Activated CD4-positive, alpha-beta memory T cell treated with anti-CD3 and anti-CD28 coated beads for 36 hours (primary cell): ENCODE measurements around the gene GOLGA8J. TPM values are rescaled to one million over a fixed set of nuclear protein-coding genes. Genes with fewer than 3 reads are reported as not detected.
"Not testable (repeated sequence)": the region's sequence is repeated elsewhere in the genome, so short reads cannot be mapped to it uniquely, and the experiment has no call there.

Experiments used
- CTCF ChIA-PET: fragments of 350-600 bp; sonication (Branson Sonifier 250); formaldehyde crosslinking; loops from one replicate; lab custom pipeline; 2021; ENCODE audit warnings: antibody characterized with exemption, inconsistent platforms; lab: Charles Lee
- POLR2A ChIA-PET: fragments of 350-600 bp; sonication (Branson Sonifier 250); formaldehyde crosslinking; loops from one replicate; lab custom pipeline; 2021; ENCODE audit warnings: antibody characterized with exemption; lab: Charles Lee
- DNase-seq: peaks from one replicate; pipeline ENCODE4 v3.0.0-alpha.2; 2020
- H3K27ac Mint-ChIP-seq: one replicate; pipeline ENCODE4 v1.8.0; 2021; ENCODE audit warnings: mixed read lengths
- H3K27me3 Mint-ChIP-seq: one replicate; pipeline ENCODE4 v1.8.0; 2021; ENCODE audit warnings: mixed read lengths
- H3K36me3 Mint-ChIP-seq: one replicate; pipeline ENCODE4 v1.8.0; 2021; ENCODE audit warnings: mixed read lengths
- H3K4me1 Mint-ChIP-seq: one replicate; pipeline ENCODE4 v1.8.0; 2021; ENCODE audit warnings: low read depth, mixed read lengths
- H3K4me3 Mint-ChIP-seq: one replicate; pipeline ENCODE4 v1.8.0; 2021; ENCODE audit warnings: mild to moderate bottlenecking, mixed read lengths
- H3K9me3 Mint-ChIP-seq: one replicate; pipeline ENCODE4 v1.8.0; 2021; ENCODE audit warnings: mixed read lengths
- intact Hi-C: fragments of 100-400 bp; cut with micrococcal nuclease; formaldehyde crosslinking; loops from one replicate; pipeline ENCODE4 v1.15.1; 2023
- total RNA-seq, 2 experiments: library from RNA; stranded (reverse); gene quantifications; one replicate each; pipeline ENCODE4 v1.2.3, GENCODE V29; 2021

The GOLGA8J gene
- total RNA-seq, 2 experiments from 2014 or later, result not detected

GRCh38 chr15:30055604-30056003 lies 27.2 kb upstream of the GOLGA8J start:
- H3K27me3 Mint-ChIP-seq, result peaks cover 16% of the 10 kb centered on the region
- no peaks in the 10 kb centered on the region for H3K9me3 Mint-ChIP-seq
- no peaks in the 10 kb centered on the region for H3K4me1 Mint-ChIP-seq
- CTCF ChIA-PET, result no interaction called here
- POLR2A ChIA-PET, result no interaction called here
- intact Hi-C loops, result no loop called here
- no peak overlapping the region for H3K27ac Mint-ChIP-seq
- no peak overlapping the region for H3K4me3 Mint-ChIP-seq
- no peaks in the 10 kb centered on the region for H3K36me3 Mint-ChIP-seq
- DNase-seq, result no peak

DNA sequence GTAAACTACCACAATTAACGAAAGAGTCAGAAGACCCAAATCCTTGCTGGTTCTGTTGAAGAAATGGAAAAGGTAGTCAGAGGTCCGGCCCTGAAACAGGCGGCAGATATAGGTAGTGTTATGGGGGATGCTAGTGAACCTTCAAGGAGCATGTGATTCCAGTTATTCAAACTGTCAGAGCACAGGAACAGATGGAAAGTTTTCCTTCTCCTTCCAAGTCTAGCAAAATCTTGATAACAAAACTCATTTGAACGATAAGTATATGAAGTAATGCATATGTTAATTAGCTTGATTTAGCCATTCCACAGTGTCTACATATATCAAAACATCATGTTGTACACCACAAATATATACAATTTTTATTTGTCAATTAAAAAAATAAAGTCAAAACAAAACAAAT lies 26.6 kb upstream of the GOLGA8J start:
- no peak for DNase-seq
- intact Hi-C loops, result no loop called here
- ChIA-PET POLR2A (no interaction called here), CTCF (no interaction called here)
- Mint-ChIP-seq H3K36me3 (no peaks in the 10 kb centered on the region), H3K4me3 (no peak overlapping the region), H3K9me3 (no peaks in the 10 kb centered on the region), H3K4me1 (no peaks in the 10 kb centered on the region), H3K27me3 (peaks cover 16% of the 10 kb centered on the region), H3K27ac (no peak overlapping the region)

DNA sequence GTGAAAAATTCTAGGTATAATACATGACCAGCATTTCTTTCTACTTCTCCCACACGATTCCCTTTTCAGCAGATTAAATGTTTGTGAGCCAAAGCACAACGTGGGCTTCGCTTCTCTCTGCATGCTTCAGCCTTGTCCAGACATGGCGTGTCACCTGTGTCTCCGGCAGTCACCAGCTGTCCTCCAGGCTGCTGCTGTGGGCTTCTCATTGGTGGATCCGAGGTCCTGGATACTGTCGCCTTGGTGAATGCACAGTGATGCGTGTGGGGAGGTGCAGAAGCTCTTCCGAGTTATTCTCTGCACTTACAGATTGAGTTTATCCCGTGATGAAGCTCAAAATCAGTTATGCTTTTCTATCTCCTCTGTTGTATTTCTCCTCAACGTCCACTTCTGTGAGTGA lies 23.0 kb upstream of the GOLGA8J start:
- intact Hi-C loops, result no loop called here
- no peaks in the 10 kb centered on the region for H3K4me1 Mint-ChIP-seq

DNA sequence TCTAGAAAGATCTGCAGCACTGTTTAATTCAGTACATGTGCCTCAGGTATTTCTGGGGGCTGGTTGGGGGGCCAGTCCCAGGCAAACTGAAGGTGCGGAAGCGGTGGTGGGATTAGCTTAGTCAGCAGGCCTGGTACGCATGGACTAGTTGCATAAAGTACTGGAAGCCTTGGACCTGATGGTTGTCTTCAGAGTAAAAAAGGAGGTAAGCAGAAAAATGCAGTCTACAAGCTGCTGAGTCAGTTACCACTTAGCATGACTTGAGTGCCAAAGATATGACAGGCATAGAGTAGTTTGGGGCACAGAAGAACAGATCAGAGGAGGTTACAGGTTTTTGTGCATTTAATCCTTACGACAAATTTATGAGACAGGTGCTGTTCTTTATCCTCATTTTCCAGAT lies 19.9 kb upstream of the GOLGA8J start:
- peaks cover 2% of the 10 kb centered on the region for H3K27me3 Mint-ChIP-seq
- no peak overlapping the region for H3K27ac Mint-ChIP-seq
- intact Hi-C loops, result no loop called here
- no peak for DNase-seq
- no peaks in the 10 kb centered on the region for H3K4me1 Mint-ChIP-seq
- H3K36me3 Mint-ChIP-seq, result no peaks in the 10 kb centered on the region
- ChIA-PET POLR2A (no interaction called here), CTCF (no interaction called here)
- no peak overlapping the region for H3K4me3 Mint-ChIP-seq
- peaks cover under 1% of the 10 kb centered on the region for H3K9me3 Mint-ChIP-seq

More for the DNA sequence above, 23.0 kb upstream of the GOLGA8J start:
- Mint-ChIP-seq H3K9me3 (no peaks in the 10 kb centered on the region), H3K36me3 (no peaks in the 10 kb centered on the region), H3K27me3 (peaks cover 2% of the 10 kb centered on the region), H3K4me3 (no peak overlapping the region), H3K27ac (no peak overlapping the region)
- ChIA-PET POLR2A (no interaction called here), CTCF (no interaction called here)
- no peak for DNase-seq

DNA sequence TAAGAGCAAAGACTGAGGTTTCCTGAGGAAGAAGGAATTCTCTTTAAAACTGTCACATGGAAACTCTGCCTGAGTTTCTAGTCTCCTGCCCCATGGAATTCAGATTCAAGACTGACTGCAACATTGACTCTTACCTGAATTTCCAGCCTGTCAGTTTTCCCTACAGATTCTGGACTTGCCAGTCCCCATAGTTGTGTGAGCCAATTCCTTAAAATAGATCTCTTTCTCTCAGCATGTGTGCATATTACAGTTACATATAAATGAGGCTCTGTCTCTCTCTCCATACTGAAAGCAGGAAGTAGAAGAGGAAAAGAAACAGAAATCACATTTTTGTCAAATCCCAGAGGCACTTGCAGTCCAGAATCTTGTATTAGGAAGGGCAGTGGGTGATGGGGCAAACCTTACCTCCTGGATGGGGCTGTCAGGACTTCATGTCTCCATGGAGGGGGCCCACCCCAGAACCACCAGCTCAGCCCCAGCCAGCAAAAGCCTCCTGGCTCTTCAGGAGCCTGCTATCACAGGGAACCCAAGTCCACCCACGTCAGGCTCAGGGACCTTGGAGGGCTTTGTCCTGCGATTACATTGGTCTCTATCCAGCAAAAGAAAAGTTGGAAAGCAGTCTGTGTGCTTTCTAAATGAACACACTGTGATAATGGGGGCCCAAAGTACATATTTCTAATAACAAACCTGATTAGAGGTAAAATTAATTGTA lies 18.8 kb upstream of the GOLGA8J start:
- Mint-ChIP-seq H3K4me1 (no peaks in the 10 kb centered on the region), H3K9me3 (peaks cover 3% of the 10 kb centered on the region), H3K36me3 (no peaks in the 10 kb centered on the region), H3K4me3 (no peak overlapping the region), H3K27ac (no peak overlapping the region), H3K27me3 (peaks cover 4% of the 10 kb centered on the region)
- DNase-seq, result no peak
- intact Hi-C loops, result no loop called here
- ChIA-PET POLR2A (no interaction called here), CTCF (no interaction called here)

- Mint-ChIP-seq H3K4me1 (no peaks in the 10 kb centered on the region), H3K36me3 (no peaks in the 10 kb centered on the region), H3K9me3 (peaks cover 3% of the 10 kb centered on the region), H3K27me3 (peaks cover 3% of the 10 kb centered on the region), H3K27ac (no peak overlapping the region), H3K4me3 (no peak overlapping the region)
- CTCF ChIA-PET, result no interaction called here
- intact Hi-C loops, result no loop called here
- POLR2A ChIA-PET, result no interaction called here
- DNase-seq, result no peak
Observed at GRCh38 chr15:30065025-30065801, 17.5 kb upstream of the GOLGA8J start.

DNA sequence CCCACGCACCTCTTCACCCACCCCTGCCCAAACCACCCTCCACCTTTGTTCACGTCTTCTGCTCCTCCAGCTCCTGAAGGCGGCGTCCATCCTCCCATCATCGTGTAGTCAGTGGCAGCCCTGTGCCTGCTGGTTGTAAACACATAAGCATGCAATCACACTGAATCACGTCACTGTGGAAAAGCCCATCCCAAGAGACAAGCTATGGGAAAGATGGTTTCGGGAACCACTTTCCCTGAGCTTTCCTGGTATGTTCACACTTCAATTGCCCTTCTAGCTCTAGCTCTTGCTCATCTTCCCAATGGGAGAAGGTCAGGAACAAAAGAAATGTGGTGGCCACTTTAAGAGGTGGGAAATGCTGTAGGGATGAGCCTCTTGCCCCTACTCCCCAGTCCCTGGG lies 14.4 kb upstream of the GOLGA8J start:
- Mint-ChIP-seq H3K4me1 (no peaks in the 10 kb centered on the region), H3K27ac (no peak overlapping the region), H3K27me3 (peaks cover 2% of the 10 kb centered on the region), H3K36me3 (no peaks in the 10 kb centered on the region), H3K4me3 (no peak overlapping the region), H3K9me3 (peaks cover 3% of the 10 kb centered on the region)
- intact Hi-C loops, result no loop called here
- no peak for DNase-seq
- ChIA-PET CTCF (no interaction called here), POLR2A (no interaction called here)

DNA sequence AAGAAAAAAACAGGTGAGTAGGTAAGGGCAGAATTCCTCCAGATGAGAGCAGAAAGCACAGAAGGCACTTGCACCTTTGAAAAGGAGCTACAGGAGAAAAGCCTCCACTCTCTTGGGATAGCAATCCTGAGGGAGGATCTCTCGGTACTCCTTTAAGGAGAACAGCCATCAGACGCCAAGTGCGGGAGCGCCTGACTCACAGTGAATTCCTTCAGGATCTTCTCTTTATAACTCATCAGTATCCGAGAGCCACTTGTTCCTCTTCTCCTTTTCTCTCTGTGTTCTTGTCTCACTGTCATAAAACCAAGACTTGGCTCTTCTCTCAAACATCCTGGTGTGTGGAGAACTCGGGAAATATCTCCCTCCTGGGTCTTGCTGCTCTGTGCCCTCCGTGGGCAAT lies 10.1 kb upstream of the GOLGA8J start:
- Mint-ChIP-seq H3K27ac (no peak overlapping the region), H3K4me1 (no peaks in the 10 kb centered on the region), H3K4me3 (no peak overlapping the region), H3K36me3 (no peaks in the 10 kb centered on the region), H3K27me3 (peaks cover 5% of the 10 kb centered on the region), H3K9me3 (peaks cover 3% of the 10 kb centered on the region)
- POLR2A ChIA-PET, result no interaction called here
- intact Hi-C loops, result no loop called here
- CTCF ChIA-PET, result no interaction called here
- no peak for DNase-seq

GRCh38 chr15:30073915-30074314 lies 8.8 kb upstream of the GOLGA8J start:
- no peak overlapping the region for H3K27ac Mint-ChIP-seq
- intact Hi-C loops, result no loop called here
- DNase-seq, result no peak
- peaks cover 7% of the 10 kb centered on the region for H3K27me3 Mint-ChIP-seq
- ChIA-PET CTCF (no interaction called here), POLR2A (no interaction called here)
- H3K4me1 Mint-ChIP-seq, result no peaks in the 10 kb centered on the region
- H3K9me3 Mint-ChIP-seq, result no peaks in the 10 kb centered on the region
- no peak overlapping the region for H3K4me3 Mint-ChIP-seq
- no peaks in the 10 kb centered on the region for H3K36me3 Mint-ChIP-seq

GRCh38 chr15:30080816-30081215 lies 1.9 kb upstream of the GOLGA8J start:
- H3K36me3 Mint-ChIP-seq, H3K27ac Mint-ChIP-seq, POLR2A ChIA-PET, intact Hi-C loops, H3K27me3 Mint-ChIP-seq, H3K9me3 Mint-ChIP-seq, H3K4me1 Mint-ChIP-seq, CTCF ChIA-PET, DNase-seq, H3K4me3 Mint-ChIP-seq: not testable (repeated sequence)

DNA sequence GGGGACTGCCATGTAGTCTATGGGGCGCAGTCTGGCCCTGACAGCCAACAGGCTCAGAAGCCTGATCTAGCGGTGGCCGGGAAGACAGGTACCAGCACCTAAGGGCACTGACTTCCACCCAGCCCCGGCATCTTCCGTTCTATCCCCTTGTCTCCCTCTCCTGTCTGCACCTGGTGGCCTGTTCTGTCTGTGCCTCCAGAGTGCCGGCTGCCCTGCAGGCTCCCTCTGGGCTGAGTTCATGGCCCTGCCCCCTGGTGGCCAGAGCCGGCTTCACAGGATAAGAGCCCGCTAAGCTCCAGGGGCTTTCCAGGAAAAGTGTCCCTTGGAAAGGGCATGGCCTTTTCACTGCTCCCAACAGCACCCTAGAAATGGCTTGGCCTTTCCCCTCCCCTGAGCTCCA lies 15.1 kb downstream of the GOLGA8J start:
- intact Hi-C loops, H3K27me3 Mint-ChIP-seq, H3K27ac Mint-ChIP-seq, POLR2A ChIA-PET, H3K36me3 Mint-ChIP-seq, H3K9me3 Mint-ChIP-seq, CTCF ChIA-PET, H3K4me1 Mint-ChIP-seq, H3K4me3 Mint-ChIP-seq, DNase-seq: not testable (repeated sequence)

DNA sequence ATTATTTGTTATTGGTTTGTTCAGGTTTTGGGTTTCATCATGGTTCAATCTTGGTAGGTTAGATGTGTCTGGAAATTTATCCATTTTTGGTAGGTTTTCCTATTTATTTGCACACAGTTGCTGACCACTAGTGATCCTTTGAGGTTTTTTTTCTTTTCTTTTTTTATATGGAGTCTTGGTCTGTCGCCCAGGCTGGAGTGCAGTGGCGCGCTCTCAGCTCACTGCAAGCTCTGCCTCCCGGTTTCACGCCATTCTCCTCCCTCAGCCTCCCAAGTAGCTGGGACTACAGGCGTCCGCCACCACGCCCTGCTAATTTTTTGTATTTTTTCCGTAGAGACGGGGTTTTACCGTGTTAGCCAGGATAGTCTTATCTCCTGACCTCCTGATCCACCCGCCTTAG lies 20.1 kb downstream of the GOLGA8J start:
- H3K27ac Mint-ChIP-seq, POLR2A ChIA-PET, H3K9me3 Mint-ChIP-seq, H3K4me1 Mint-ChIP-seq, H3K27me3 Mint-ChIP-seq, H3K4me3 Mint-ChIP-seq, H3K36me3 Mint-ChIP-seq, intact Hi-C loops, CTCF ChIA-PET, DNase-seq: not testable (repeated sequence)
